ENCODE results near the gene BCS1L. TPM values are rescaled to one million over a fixed set of nuclear protein-coding genes. Genes with fewer than 3 reads are reported as not detected.
A peak's percentile ranks its signal among the peaks of the same experiment; 100 is the strongest.

Gene BCS1L
- total and polyA plus RNA-seq, 2 of the 13 experiments (the other 11 are each of a cell fraction or from before 2014, with no cell fraction given): 48.9 to 76.0 TPM

DNA sequence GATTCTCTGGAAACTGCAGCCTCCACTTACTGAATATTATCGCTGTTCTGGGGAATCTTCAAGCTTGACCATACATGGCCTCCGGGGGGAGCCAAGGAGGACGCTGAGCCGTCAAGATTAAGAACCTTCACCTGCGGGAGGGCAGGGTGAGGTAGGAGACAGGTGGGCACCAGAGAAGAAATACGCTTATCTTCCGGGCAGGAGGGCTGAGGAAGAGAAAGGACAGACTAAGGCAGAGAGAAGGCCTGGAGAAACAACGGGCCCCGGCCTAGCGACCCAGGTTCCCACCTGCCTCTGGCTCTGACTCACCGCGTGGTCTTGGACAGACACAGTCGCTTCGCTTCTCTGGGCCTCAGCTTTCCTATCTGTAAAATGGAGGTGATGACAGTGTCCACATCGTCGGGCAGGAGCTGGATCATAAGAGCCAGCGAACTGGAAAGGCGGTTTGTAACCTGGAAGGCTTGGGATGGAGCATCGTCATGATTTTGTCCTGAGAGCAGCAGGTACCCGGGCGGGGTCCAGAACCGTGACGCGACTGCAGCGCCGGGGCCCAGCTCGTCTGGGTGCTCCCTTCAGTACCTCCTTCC lies 719 bp upstream of the BCS1L start (continued):
- peak; percentile 71 for TF ChIP-seq CREB1 (IDR thresholded peaks at IDR 0.05)
- TF ChIP-seq CREB1 (CRISPR knock-in tag; IDR thresholded peaks at IDR 0.05): no peak
- peak; percentile 9; the same call in 1 of the 2 replicates for TF ChIP-seq SOX5 (CRISPR knock-in tag; IDR thresholded peaks at IDR 0.05; ENCODE audit: borderline replicate concordance)
- 0 out of 2 replicates have a peak, but pooled peaks have one; percentile 3 for TF ChIP-seq RFXANK (CRISPR knock-in tag; IDR thresholded peaks at IDR 0.05)
- TF ChIP-seq RAD21 (CRISPR knock-in tag; IDR thresholded peaks at IDR 0.05): peak; percentile 47; the same call in 1 of the 2 replicates
- peak; percentile 18; the same call in 1 of the 2 replicates for TF ChIP-seq TOPORS (CRISPR knock-in tag; IDR thresholded peaks at IDR 0.05)
- peak; percentile 17; the same call in 1 of the 2 replicates for TF ChIP-seq SNAPC2 (CRISPR knock-in tag; IDR thresholded peaks at IDR 0.05)
- 0 out of 2 replicates have a peak, but pooled peaks have one; percentile 68 for TF ChIP-seq ZNF709 (CRISPR knock-in tag; IDR thresholded peaks at IDR 0.05)
- TF ChIP-seq, protein P1, sequence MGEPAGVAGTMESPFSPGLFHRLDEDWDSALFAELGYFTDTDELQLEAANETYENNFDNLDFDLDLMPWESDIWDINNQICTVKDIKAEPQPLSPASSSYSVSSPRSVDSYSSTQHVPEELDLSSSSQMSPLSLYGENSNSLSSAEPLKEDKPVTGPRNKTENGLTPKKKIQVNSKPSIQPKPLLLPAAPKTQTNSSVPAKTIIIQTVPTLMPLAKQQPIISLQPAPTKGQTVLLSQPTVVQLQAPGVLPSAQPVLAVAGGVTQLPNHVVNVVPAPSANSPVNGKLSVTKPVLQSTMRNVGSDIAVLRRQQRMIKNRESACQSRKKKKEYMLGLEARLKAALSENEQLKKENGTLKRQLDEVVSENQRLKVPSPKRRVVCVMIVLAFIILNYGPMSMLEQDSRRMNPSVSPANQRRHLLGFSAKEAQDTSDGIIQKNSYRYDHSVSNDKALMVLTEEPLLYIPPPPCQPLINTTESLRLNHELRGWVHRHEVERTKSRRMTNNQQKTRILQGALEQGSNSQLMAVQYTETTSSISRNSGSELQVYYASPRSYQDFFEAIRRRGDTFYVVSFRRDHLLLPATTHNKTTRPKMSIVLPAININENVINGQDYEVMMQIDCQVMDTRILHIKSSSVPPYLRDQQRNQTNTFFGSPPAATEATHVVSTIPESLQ (CRISPR knock-in tag; conservative IDR thresholded peaks at IDR 0.05): 0 out of 2 replicates have a peak, but pooled peaks have one; percentile 11
- peak; percentile 90; the same call in 1 of the 2 replicates for TF ChIP-seq ZNF446 (CRISPR knock-in tag; IDR thresholded peaks at IDR 0.05)
- 0 out of 2 replicates have a peak, but pooled peaks have one; percentile 19 for TF ChIP-seq NFKB2 (CRISPR knock-in tag; IDR thresholded peaks at IDR 0.05; ENCODE audit: borderline replicate concordance)
- peak; percentile 75; the same call in 1 of the 2 replicates for TF ChIP-seq ZNF572 (CRISPR knock-in tag; IDR thresholded peaks at IDR 0.05)
- TF ChIP-seq GATAD2A (CRISPR knock-in tag; IDR thresholded peaks at IDR 0.05): 0 out of 2 replicates have a peak, but pooled peaks have one; percentile 35
- no peak for TF ChIP-seq ZNF451 (CRISPR knock-in tag; IDR thresholded peaks at IDR 0.05)
- no peak for TF ChIP-seq SIN3B (IDR thresholded peaks at IDR 0.05; ENCODE audit: low read length)
- no peak for TF ChIP-seq TSC22D2 (CRISPR knock-in tag; IDR thresholded peaks at IDR 0.05; ENCODE audit: borderline replicate concordance)
- TF ChIP-seq IRX3 (CRISPR knock-in tag; IDR thresholded peaks at IDR 0.05; ENCODE audit: borderline replicate concordance, low read depth): no peak
- TF ChIP-seq, protein P2, sequence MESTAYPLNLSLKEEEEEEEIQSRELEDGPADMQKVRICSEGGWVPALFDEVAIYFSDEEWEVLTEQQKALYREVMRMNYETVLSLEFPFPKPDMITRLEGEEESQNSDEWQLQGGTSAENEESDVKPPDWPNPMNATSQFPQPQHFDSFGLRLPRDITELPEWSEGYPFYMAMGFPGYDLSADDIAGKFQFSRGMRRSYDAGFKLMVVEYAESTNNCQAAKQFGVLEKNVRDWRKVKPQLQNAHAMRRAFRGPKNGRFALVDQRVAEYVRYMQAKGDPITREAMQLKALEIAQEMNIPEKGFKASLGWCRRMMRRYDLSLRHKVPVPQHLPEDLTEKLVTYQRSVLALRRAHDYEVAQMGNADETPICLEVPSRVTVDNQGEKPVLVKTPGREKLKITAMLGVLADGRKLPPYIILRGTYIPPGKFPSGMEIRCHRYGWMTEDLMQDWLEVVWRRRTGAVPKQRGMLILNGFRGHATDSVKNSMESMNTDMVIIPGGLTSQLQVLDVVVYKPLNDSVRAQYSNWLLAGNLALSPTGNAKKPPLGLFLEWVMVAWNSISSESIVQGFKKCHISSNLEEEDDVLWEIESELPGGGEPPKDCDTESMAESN (CRISPR knock-in tag; conservative IDR thresholded peaks at IDR 0.05): 0 out of 2 replicates have a peak, but pooled peaks have one; percentile 46
- TF ChIP-seq HHEX (CRISPR knock-in tag; IDR thresholded peaks at IDR 0.05): no peak
- peak; percentile 22; the same call in 1 of the 2 replicates for TF ChIP-seq ZNF619 (CRISPR knock-in tag; IDR thresholded peaks at IDR 0.05)
- TF ChIP-seq EED (CRISPR knock-in tag; IDR thresholded peaks at IDR 0.05): peak; percentile 93
- 0 out of 2 replicates have a peak, but pooled peaks have one; percentile 6 for TF ChIP-seq KDM3A (CRISPR knock-in tag; IDR thresholded peaks at IDR 0.05; ENCODE audit: low read depth)
- TF ChIP-seq NCOA5 (CRISPR knock-in tag; IDR thresholded peaks at IDR 0.05): no peak
- peak; percentile 54 for TF ChIP-seq STAG1 (CRISPR knock-in tag; IDR thresholded peaks at IDR 0.05)
- peak; percentile 63; the same call in 1 of the 2 replicates for TF ChIP-seq SMC3 (IDR thresholded peaks at IDR 0.05; ENCODE audit: low read length)
- no peak for TF ChIP-seq ZNF644 (CRISPR knock-in tag; IDR thresholded peaks at IDR 0.05; ENCODE audit: low read depth)
- TF ChIP-seq SIN3A (IDR thresholded peaks at IDR 0.05; ENCODE audit: borderline replicate concordance, low read depth, low read length): 0 out of 2 replicates have a peak, but pooled peaks have one; percentile 19
- 0 out of 2 replicates have a peak, but pooled peaks have one; percentile 9 for TF ChIP-seq CAMTA2 (CRISPR knock-in tag; IDR thresholded peaks at IDR 0.05; ENCODE audit: borderline replicate concordance)

Measured in HepG2 (cell line).